ENCODE results near the gene TREH.

The TREH gene

DNA sequence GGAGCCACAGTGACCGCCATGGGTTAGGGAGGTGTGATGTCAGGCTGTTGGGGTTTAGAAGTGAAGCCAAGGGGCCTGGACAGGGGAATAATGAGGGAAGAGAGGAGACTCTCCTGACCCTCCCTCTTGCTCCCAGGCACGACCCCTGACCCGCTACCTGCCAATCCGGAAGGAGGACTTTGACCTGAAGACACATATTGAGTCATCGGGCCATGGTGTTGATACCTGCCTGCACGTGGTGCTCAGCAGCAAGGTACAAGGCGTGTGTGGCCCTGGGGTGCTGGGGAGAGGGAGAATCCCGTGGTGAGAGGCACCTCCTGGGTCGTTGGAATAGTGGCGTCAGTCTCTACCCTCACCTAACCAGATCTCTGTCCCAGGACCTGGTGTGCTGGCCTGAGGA, 29.5 kb downstream of the TREH start:
- no peak for DNase-seq (ENCODE audit: low read depth in 2 of 2)

DNA sequence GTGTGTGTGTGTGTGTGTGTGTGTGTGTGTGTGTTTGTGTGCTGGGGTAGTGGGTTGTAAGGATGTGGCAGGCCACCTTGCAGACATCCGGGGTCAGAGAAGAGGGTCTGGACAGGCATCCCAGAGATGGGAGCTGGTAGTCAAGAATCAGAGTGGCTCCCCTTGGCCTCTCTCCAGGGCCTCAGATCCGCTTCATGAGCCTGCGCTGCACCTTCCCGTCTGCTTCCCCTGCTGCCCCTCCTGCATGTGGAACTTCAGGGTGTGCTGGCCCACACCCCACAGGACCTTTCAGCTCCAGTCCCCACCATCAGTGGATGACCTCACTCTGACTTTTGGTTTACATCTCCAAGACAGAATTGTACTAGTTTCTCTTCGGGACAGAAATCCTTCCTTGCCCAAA, 31.2 kb downstream of the TREH start:
- no peak for DNase-seq (ENCODE audit: low read depth in 2 of 2)

DNA sequence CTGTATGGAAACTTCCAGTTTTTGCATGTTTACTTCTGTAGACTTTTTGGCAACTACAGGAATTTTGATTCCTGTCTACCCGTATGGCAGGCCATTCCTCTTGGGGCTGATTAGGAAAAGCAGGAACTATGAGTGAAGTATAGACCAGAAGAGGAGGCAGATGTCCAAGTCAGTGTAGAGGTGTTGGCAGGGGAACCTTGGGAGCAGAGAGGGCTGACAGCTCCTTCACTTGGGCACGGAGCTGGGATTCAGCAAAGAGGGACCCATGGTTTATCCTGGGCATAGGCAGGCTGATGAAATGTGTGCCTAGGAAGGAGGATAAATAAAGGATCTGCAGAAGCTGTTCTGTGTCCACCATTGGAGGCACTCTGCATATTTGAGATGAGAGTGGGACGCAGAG, 33.1 kb downstream of the TREH start:
- DNase-seq (ENCODE audit: low read depth in 2 of 2): no peak

DNA sequence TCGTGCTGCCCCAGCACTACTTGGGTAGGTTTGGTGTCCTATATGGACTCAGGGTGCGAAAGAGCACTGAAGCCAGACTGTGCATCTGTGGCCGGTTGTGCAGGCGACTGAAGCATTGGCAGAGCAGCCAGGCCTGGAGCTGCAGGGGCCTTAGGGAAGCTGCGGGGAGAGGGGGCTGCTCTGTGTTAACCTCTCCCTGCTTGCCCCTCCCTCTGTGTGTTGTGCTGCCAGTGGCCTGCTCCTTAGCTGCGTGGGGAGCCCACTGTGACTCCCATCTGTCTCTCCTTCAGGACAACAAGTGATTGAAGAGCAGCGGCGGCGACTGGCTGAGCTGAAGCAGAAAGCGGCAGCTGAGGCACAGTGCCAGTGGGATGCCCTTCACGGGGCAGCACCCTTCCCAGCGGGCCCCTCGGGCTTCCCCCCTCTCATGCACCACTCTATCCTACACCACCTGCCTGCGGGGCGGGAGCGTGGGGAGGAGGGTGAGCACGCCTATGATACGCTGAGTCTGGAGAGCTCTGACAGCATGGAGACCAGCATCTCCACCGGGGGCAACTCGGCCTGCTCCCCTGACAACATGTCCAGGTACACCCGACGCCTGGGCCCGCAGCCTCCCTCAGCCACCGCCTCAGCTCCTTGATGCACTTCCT, 34.3 kb downstream of the TREH start:
- no peak for DNase-seq (ENCODE audit: low read depth in 2 of 2)

DNA sequence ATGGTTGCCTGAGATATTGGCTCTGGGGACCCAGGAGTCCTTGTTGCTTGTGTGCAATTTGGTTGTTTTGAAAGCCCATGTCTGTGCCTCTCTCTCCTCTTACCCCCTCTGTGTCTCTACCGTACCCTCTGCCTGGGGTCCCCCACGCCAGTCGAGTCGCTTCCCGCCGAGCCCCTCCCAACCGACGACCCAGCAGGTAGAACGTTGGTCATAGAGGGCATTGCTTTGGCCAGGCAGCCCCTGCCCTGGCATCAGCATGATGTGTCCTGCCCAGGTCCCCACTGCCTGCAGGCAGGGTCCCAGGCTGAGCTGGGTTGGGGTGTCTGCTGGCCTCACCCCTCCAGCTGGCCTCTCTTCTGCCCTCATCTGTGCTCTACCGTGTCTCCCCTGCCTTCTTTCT, 35.0 kb downstream of the TREH start:
- no peak for DNase-seq (ENCODE audit: low read depth in 2 of 2)

DNA sequence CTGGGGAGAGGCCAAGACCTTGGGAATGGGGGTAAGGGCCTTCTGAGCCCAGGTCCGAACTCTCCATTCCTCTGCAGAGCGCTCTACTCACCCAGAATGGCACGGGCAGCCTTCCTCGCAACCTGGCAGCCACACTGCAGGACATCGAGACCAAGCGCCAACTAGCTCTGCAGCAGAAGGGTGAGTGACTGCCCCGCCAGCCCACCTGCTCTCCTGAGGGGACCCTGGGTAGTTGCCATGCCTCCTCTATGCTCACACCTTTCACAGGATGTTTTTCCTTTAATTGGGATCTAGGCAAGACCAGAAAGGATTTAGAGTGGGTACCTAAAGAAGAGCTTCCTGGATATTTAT, 35.5 kb downstream of the TREH start:
- no peak for DNase-seq (ENCODE audit: low read depth in 2 of 2)

DNA sequence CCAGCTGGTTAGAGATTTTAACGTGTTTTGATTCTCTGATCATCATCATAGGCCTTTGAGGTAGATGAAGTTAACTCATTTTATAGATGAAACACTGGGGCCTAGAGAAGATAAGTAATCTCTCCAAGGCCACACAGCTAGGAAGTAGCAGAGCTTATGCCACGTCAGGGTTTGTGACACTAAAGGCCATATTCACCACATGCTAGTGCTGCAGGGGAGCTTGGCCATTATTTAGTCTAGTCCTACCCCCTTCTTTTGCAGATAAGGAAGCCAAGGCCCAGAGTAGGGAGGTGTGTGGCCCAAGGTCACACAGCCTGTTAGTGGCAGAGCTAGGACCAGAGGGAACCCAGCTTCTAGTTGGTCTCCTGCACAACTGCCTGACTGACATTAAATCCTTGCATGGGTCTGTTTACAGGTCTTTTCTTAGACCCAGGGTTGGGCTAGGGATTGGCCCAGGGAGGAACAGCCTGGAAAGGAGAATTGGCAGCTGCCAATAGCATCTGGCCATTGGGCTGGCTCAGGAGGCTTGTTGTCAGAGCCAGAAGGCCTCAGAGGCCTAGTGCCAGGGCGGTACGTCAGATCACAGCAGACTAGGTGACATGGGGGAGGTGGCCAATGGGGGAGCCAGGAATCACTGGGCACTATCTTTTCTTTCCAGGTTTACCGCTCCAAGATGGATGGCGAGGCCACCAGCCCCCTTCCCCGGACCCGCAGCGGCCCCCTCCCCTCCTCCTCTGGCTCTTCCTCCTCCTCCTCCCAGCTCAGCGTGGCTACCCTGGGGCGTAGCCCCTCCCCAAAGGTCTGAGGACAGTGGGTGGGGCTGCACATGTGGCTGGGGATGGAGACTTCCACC, 36.1 kb downstream of the TREH start:
- DNase-seq (ENCODE audit: low read depth in 2 of 2): no peak

DNA sequence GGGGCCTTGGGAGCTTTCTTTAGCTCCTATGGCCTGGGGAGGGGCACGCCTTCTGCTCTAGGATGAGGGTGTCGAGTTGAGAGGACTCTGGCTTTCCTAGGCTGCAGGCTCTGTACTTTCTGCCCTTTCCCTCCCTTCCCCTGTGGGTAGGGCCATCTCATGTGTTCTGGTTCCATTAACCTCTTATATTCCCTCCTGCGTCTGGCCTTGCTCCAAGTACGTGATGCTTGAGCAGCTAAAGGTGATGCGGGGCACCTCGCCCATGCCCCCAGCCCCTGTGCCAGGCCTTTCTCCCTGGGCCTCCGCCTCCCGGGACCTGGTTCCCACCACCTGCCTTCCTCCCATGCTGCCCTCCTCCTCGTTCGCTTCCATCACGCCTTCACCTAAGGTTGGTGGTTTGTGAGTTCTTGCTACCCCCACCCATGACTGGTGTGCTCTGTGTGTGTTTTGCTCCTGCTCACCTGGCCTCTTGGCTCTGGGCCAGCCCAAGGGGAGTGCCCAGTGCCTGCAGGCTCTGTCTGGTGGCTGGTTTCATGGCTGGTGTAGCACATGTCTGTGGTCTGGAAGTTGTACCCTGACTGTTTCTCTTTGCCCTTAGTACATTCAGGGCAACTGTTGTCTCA, 37.9 kb downstream of the TREH start:
- DNase-seq (ENCODE audit: low read depth in 2 of 2): no peak

DNA sequence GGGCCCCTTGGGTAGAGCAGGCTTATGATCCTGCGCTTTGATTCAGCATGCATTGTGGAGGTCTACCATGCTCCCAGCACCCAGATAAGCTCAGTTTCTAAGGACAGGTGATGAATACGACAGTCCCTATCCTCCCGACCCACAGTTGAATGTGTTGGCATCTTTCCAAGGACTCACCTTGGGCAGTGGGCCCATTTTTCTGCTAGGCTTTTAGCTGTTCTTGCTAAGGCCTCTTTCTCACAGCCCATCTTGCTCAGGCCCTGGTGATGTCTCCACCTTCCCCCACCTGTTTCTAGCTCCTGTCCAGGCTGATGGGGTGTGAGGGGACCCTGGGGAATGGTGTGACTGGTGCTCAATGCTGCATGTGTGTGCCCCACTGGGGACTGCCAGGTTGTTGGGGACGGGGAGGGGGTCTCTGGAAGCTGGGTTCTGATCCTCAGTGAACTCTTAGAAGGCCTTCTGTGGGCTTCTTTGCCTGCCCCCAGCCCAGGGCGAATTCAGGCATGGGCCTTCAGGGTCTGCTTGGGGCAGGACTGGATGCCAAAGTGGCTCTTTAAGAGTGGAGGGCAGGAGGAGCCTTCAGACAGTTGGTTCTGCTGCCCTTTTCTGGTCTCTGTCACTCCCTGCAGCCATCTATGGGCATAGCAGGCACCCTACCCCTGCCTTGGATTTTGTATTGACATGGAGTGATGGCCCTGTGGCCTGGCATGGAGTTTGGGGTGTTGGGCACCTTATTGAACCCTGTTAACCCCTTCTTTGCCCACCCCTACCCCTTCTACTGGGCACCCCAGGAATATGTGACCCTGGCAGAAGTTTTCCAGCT, 38.9 kb downstream of the TREH start:
- DNase-seq (ENCODE audit: low read depth in 2 of 2): no peak

DNA sequence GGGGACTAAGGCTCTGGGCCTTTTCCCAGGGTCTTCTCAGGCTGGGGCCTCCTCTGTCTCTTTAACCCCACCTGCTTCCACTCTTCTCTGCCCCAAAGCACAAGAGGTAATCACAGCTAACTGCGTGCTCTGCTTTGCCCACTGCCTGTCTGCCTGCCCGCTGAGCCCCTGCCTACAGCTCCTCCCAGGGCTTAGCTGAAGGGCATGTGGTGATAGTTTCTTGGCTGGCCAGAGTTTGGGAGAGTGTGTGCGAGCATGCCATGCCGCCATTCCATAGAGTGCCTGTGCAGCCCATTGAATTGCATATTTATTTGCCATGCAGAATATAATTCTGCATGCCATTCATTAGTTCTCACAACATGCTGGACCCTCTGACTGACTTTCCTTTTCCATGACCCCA, 39.6 kb downstream of the TREH start:
- DNase-seq (ENCODE audit: low read depth in 2 of 2): no peak

DNA sequence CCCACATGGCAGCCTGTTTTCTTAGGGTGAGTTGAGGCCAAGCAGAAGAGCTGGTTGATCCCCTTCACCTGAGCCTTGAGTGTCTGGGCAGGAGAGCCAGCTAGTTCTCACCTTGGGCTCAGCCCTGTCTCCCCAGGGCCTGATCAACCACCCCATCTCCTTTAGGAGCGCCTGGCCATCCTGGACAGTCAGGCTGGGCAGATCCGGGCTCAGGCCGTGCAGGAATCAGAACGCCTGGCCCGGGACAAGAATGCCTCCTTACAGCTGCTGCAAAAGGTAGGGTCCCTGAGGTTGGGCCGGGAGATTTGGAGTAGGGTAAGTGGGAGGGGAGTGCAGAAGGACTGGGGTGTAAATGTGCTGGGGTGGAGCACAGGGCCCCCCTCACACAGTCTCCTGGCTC, 40.7 kb downstream of the TREH start:
- no peak for DNase-seq (ENCODE audit: low read depth in 2 of 2)

DNA sequence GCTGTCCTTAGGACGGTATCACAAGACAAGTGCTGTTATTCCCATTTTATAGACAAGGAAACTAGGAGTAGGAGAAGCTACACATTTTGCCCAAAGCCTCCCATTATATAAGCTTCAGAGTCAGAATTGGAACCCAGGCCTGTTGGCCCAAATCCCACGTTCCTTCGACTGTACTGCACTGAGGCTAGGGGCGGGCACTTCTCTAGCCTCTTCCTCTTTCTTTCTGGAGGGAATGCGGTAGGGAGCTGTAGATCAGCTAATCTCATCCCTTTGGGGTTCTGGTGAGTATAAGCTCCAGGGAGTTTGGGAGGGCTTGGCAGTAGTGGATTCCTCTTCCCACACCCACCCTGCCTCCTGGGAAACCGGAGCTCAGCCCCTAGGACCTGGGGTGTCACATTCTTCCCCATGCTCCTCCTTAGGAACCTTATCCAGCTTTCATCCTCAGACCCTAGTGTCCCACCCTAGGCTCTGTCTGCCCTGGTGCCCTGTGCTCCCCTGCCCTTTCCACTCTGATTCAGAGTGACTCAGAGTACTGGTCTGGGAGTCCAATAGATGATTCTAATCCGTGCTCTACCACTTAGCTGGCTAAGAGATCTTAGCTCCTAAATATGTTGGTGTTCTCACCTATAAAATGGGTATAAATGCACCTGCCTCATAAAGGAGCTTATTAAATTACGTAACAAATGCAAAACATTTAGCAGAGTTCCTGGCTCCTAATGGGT, 42.7 kb downstream of the TREH start:
- DNase-seq (ENCODE audit: low read depth in 2 of 2): no peak

DNA sequence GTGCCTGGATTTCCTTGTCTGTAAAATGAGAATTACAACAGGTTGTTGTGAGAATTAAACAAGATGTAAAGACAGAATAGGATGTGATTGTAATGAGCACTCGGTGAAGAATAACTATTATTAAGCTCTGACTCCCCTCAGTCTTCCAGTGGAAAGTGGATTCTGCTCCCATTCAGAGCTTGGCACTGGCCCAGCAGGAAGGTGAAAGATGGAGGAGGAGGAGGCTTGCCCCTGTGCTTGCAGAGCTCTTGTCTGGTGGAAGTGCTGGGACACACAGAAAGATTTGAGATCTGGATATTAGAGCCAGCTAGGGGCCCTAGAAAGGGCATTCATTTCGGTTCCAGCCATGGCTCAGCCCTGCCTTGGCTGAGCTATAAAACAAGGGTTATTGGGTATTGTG, 43.8 kb downstream of the TREH start:
- no peak for DNase-seq (ENCODE audit: low read depth in 2 of 2)

DNA sequence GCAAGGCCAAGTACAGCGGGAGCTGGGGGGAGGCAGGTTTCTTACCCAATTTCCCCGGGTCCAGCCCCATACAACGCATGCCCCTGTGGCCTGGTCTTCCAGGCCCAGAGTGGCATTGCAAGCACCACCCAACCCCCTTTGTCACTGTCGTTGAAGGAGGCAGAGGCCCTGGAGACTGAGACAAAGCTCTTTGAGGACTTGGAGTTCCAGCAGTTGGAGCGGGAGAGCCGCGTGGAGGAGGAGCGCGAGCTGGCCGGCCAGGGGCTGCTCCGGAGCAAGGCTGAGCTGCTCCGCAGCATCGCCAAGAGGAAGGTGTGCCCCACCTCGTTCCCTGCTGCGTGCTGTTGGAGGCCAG, 44.2 kb downstream of the TREH start:
- DNase-seq (ENCODE audit: low read depth in 2 of 2): no peak

DNA sequence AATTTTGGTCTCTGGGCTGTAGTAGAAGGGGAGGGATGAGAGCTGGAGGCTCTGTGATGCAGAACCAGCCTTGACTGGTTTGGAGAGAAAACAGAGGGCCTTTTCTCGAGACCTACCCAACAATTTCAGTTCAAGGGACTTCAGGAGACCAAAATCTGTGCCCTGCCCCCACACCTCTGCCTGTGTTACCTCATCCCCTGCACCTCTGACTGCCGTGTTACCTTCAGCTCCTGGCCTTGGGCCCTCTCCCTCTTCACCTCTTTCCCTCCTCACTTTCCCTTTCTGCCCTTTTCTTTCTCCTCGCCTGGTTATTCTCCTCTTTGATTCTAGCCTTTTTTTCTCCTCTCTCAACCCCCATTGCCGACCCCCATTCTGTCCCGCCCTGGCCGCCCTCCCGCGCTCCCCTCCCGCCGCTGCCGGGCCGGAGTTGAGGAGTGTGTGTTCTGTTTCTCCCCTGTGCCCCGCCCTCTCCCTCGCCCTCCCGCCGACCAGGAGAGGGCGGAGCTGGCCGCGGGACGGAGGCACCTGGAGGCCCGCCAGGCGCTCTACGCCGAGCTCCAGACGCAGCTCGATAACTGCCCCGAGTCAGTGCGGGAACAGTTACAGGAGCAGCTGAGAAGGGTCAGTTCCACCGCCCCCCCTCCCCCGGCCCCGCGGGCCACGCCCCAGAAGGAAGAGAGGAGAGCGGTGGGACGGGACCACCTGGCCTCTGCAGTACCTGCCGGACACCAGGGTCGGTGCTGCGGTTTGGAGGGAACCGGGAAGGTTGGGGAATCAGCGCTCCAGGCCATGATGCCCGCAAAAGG, 44.8 kb downstream of the TREH start:
- no peak for DNase-seq (ENCODE audit: low read depth in 2 of 2)

DNA sequence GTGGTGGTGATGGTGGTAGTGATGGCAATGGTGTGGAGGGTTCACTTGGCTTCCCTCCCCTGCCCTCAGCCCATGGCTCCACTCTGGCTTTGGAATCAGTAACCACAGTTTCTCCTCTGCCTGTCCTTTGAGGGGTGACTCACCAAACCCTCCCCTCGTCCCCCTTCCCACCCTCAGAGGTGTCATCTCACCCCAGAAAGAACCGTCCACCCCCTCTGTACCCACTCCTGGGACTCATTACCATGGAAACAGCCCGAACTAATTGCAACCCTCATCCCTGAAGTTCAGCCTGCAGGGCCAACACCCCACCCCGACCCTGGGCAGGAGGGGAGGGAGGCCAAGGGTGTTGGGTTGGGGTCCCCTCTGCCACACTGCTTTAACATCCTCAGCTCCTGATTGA, 45.5 kb downstream of the TREH start:
- DNase-seq (ENCODE audit: low read depth in 2 of 2): no peak

DNA sequence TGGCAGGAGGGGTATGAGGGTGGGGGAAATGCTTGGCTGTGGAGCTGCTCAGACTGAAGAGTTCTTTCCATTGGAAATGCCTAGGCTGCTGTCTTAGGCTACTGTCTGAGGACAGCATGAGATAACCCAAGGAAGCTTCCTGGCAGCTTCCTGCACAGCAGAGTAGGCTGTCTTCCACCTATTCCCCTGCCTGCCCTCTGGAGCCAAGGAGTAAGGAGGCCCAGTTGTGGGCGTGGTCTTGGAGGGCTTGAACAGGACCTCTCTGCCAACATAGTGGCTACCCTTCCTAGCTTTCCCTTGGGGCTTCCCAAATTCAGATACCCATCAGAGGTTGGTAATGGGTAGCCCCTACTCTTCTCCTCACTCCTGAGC, 46.1 kb downstream of the TREH start:
- DNase-seq (ENCODE audit: low read depth in 2 of 2): no peak

DNA sequence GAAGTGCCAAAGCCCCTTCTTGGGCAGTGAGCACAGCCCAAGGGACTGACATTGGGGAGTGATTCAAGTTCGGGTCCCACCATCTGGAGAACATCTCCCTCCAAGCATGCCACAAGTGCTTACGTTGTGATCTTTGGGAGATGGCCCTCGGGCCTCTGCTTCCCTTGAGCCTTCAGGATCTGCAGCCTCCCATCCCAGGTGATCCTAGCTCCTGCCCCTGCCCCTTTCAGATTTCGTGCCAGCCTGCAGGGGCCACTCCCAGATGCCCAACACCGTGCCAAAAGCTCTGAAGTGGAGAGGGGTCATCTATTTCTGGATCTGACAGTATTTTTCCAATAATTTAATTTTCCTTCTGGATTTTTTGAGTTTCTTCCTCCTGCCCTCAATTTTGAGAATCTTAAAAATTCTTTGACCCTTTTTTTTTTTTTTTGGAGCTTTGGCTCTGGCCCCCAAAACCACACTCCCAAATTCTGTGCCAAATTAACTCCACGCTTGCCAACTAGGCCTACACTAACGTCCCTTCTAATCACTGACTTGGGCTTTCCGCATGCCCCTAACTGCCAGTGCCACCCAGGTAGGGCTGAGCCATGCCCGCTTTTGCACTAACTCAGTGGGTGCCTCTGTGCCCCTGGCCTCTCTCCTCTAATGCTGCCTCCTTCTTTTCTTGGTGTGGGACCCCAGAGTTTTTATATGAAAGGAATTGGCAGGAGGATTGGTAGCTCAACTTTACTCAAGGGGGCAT, 46.7 kb downstream of the TREH start:
- DNase-seq (ENCODE audit: low read depth in 2 of 2): no peak

DNA sequence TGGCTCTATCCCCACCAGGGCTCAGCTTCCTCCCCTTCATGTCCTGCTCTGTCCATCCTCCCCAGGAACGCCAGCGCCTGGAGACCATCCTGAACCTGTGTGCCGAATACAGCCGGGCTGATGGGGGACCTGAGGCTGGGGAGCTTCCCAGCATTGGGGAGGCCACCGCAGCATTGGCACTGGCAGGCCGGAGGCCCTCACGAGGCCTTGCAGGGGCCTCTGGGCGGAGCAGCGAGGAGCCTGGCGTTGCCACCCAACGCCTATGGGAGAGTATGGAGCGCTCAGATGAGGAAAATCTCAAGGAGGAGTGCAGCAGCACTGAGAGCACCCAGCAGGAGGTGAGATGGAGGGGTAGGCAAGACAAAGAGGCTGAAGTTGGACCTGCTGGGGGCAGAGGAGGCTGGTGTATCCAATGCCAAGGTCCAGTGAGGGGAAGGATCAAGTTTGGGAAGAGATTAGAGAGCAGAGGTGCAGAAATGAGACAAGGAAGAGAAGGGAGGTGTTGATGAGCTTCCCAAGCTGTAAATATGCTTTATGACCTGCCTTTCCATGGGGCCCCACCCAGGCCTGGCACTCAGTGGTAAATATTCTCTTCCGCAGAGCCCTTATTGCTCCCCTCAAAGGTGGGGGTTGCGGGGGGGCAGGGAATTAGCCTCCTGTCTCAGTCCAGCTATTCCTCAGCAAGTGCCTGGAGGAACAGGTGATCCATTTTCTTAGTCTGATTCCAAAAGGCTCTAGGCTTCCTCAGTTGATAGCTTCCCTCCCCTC, 48.1 kb downstream of the TREH start:
- DNase-seq (ENCODE audit: low read depth in 2 of 2): no peak
